ENCODE measurements around the gene SSH2. TPM values are rescaled to one million over a fixed set of nuclear protein-coding genes. Genes with fewer than 3 reads are reported as not detected.

The SSH2 gene
- total and polyA plus RNA-seq, 2 of the 13 experiments (the other 11 are each of a cell fraction or from before 2014, with no cell fraction given) = 6.0 to 6.4 TPM

GRCh38 chr17:29597361-29598172, 332.5 kb downstream of the SSH2 start:
- FAIRE-seq = no peak
- intact Hi-C loops (cut with micrococcal nuclease; ENCODE audit: unreplicated experiment) = loop anchor here (10.0 kb wide), 1 partner anchor 223 kb away; no protein-coding TSS in a partner anchor
- POLR2A ChIA-PET = no interaction called here

DNA sequence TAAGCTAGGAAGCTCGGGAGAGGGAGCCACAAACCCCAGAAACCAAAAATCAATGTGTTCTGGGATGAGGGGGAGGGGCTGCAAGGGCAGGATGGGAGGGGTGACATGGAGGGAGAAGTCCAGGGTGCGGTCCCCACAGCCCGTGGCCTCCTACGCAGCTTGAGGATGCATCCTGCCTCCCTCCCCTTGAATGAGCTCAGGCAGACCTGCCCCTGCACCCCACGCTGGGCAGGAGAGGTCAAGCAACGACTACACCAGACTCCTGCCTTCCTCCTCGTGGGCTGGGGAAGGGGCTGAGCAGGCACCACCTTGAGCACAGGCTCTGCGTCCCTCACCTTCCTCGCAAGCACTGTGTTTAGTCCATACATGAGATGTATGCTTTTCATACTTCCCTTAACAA, 333.2 kb downstream of the SSH2 start:
- in situ Hi-C loops (cut with HindIII; ENCODE audit: extremely low pct_ligation_motif_present, low pct_unique_long_range_greater_than_20kb) = no loop called here
- POLR2A ChIA-PET = no interaction called here
- Histone ChIP-seq H4K20me1 (ENCODE audit: insufficient read depth, low read length) (no peaks in the 10 kb centered on the region), H3K36me3 (replicated peaks in 1 of 2; ENCODE audit: control insufficient read depth in 1 of 2, insufficient read depth in 2 of 2, low read length in 2 of 2) (no peaks in the 10 kb centered on the region), H3K9me3 (ENCODE audit: low read length) (no peaks in the 10 kb centered on the region), H3K4me2 (ENCODE audit: low read depth, low read length) (no peak overlapping the region), H3K4me1 (ENCODE audit: insufficient read depth, low read length) (peaks cover 51% of the 10 kb centered on the region), H2AFZ (ENCODE audit: low read length) (no peak overlapping the region), H3K4me3 (replicated peaks in 1 of 3; ENCODE audit: insufficient read depth in 1 of 3, low read depth in 2 of 3, low read length in 3 of 3) (no peak overlapping the region), H3K27ac (ENCODE audit: extremely low read length, insufficient read depth, low read length) (no peak overlapping the region), H3K79me2 (ENCODE audit: insufficient read depth, low read length) (no peaks in the 10 kb centered on the region), H3K27me3 (ENCODE audit: control insufficient read depth in 1 of 2, insufficient read depth in 2 of 2, low read length in 2 of 2) (peaks cover 3 to 33% of the 10 kb centered on the region in 2 experiments; a peak in 3 of 5 replicates), H3K9ac (ENCODE audit: insufficient read depth, low read depth, low read length) (no peak overlapping the region)
- 36% methylated on average over 4 of the region's 9 CpGs for WGBS (ENCODE audit: low lambda C conversion rate)
- DNase-seq (ENCODE audit: low spot score) (no peak), FAIRE-seq (no peak), ATAC-seq (no peak)
- no TSS peak for BruUV-seq (replicated peaks)
- intact Hi-C loops (cut with micrococcal nuclease; ENCODE audit: unreplicated experiment) = loop anchor here (10.0 kb wide), 1 partner anchor 222 kb away; no protein-coding TSS in a partner anchor
- TF ChIP-seq NR1H2 (CRISPR knock-in tag; IDR thresholded peaks at IDR 0.05; ENCODE audit: borderline replicate concordance, low read depth) = no peak
- no peak for TF ChIP-seq BORCS8-MEF2B (CRISPR knock-in tag; IDR thresholded peaks at IDR 0.05)
- TF ChIP-seq, protein P1, sequence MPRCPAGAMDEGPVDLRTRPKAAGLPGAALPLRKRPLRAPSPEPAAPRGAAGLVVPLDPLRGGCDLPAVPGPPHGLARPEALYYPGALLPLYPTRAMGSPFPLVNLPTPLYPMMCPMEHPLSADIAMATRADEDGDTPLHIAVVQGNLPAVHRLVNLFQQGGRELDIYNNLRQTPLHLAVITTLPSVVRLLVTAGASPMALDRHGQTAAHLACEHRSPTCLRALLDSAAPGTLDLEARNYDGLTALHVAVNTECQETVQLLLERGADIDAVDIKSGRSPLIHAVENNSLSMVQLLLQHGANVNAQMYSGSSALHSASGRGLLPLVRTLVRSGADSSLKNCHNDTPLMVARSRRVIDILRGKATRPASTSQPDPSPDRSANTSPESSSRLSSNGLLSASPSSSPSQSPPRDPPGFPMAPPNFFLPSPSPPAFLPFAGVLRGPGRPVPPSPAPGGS (CRISPR knock-in tag; IDR thresholded peaks at IDR 0.05) = no peak
- TF ChIP-seq ZFP1 (CRISPR knock-in tag; IDR thresholded peaks at IDR 0.05) = no peak
- TF ChIP-seq, protein P2, sequence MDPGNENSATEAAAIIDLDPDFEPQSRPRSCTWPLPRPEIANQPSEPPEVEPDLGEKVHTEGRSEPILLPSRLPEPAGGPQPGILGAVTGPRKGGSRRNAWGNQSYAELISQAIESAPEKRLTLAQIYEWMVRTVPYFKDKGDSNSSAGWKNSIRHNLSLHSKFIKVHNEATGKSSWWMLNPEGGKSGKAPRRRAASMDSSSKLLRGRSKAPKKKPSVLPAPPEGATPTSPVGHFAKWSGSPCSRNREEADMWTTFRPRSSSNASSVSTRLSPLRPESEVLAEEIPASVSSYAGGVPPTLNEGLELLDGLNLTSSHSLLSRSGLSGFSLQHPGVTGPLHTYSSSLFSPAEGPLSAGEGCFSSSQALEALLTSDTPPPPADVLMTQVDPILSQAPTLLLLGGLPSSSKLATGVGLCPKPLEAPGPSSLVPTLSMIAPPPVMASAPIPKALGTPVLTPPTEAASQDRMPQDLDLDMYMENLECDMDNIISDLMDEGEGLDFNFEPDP (CRISPR knock-in tag; conservative IDR thresholded peaks at IDR 0.05) = no peak
- no peak for TF ChIP-seq FOXK2 (IDR thresholded peaks at IDR 0.05)
- TF ChIP-seq, protein P3, sequence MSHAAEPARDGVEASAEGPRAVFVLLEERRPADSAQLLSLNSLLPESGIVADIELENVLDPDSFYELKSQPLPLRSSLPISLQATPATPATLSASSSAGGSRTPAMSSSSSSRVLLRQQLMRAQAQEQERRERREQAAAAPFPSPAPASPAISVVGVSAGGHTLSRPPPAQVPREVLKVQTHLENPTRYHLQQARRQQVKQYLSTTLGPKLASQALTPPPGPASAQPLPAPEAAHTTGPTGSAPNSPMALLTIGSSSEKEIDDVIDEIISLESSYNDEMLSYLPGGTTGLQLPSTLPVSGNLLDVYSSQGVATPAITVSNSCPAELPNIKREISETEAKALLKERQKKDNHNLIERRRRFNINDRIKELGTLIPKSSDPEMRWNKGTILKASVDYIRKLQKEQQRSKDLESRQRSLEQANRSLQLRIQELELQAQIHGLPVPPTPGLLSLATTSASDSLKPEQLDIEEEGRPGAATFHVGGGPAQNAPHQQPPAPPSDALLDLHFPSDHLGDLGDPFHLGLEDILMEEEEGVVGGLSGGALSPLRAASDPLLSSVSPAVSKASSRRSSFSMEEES (CRISPR knock-in tag; IDR thresholded peaks at IDR 0.05) = no peak
- no peak for TF ChIP-seq ZNF878 (CRISPR knock-in tag; IDR thresholded peaks at IDR 0.05)
- no peak for TF ChIP-seq SRF (IDR thresholded peaks at IDR 0.05; ENCODE audit: low read depth, low read length)
- no peak for TF ChIP-seq ZNF598 (CRISPR knock-in tag; IDR thresholded peaks at IDR 0.05; ENCODE audit: borderline replicate concordance)
- CTCF ChIA-PET (ENCODE audit: low intra/inter-chr PET ratio, low total read pairs) = no interaction called here

More at GRCh38 chr17:29597361-29598172, 332.5 kb downstream of the SSH2 start:
- ATAC-seq (no peak), DNase-seq (ENCODE audit: low spot score) (no peak)
- CTCF ChIA-PET (ENCODE audit: low intra/inter-chr PET ratio, low total read pairs) = no interaction called here
- WGBS (ENCODE audit: low lambda C conversion rate) = 34% methylated on average over 5 of the region's 13 CpGs
- in situ Hi-C loops (cut with HindIII; ENCODE audit: extremely low pct_ligation_motif_present, low pct_unique_long_range_greater_than_20kb) = no loop called here
- Histone ChIP-seq H3K27ac (ENCODE audit: extremely low read length, insufficient read depth, low read length) (no peak overlapping the region), H3K9ac (ENCODE audit: insufficient read depth, low read depth, low read length) (no peak overlapping the region), H4K20me1 (ENCODE audit: insufficient read depth, low read length) (no peaks in the 10 kb centered on the region), H3K79me2 (ENCODE audit: insufficient read depth, low read length) (no peaks in the 10 kb centered on the region), H3K4me2 (ENCODE audit: low read depth, low read length) (no peak overlapping the region), H3K36me3 (replicated peaks in 1 of 2; ENCODE audit: control insufficient read depth in 1 of 2, insufficient read depth in 2 of 2, low read length in 2 of 2) (no peaks in the 10 kb centered on the region), H3K4me3 (replicated peaks in 1 of 3; ENCODE audit: insufficient read depth in 1 of 3, low read depth in 2 of 3, low read length in 3 of 3) (no peak overlapping the region), H2AFZ (ENCODE audit: low read length) (no peak overlapping the region), H3K9me3 (ENCODE audit: low read length) (no peaks in the 10 kb centered on the region), H3K27me3 (ENCODE audit: control insufficient read depth in 1 of 2, insufficient read depth in 2 of 2, low read length in 2 of 2) (peaks cover 3 to 33% of the 10 kb centered on the region in 2 experiments; a peak in 3 of 5 replicates), H3K4me1 (ENCODE audit: insufficient read depth, low read length) (peaks cover 43% of the 10 kb centered on the region)
- TF ChIP-seq, protein P4, sequence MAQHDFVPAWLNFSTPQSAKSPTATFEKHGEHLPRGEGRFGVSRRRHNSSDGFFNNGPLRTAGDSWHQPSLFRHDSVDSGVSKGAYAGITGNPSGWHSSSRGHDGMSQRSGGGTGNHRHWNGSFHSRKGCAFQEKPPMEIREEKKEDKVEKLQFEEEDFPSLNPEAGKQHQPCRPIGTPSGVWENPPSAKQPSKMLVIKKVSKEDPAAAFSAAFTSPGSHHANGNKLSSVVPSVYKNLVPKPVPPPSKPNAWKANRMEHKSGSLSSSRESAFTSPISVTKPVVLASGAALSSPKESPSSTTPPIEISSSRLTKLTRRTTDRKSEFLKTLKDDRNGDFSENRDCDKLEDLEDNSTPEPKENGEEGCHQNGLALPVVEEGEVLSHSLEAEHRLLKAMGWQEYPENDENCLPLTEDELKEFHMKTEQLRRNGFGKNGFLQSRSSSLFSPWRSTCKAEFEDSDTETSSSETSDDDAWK (CRISPR knock-in tag; IDR thresholded peaks at IDR 0.05) = no peak
- TF ChIP-seq ZNF263 (CRISPR knock-in tag; IDR thresholded peaks at IDR 0.05) = peak; percentile 47; the same call in 1 of the 2 replicates
- no TSS peak for BruUV-seq (replicated peaks)

Measured in HepG2 (cell line).